Panc1 (cell line): Measurements from ENCODE around the gene DLGAP4. TPM values are rescaled to one million over a fixed set of nuclear protein-coding genes. Genes with fewer than 3 reads are reported as not detected.

Experiments used
- ATAC-seq: fragments of 200-7000 bp; cut with Tn5 transposase; 2 replicates; pipeline ENCODE4 v1.9.1; 2020; ENCODE audit warnings: mild to moderate bottlenecking, moderate library complexity
- BruUV-seq: library from RNA; stranded (reverse); fragments of 400-500 nt; replicated peaks from 2 replicates; lab custom pipeline; 2021; lab: Mats Ljungman, UMichigan
- CTCF ChIA-PET: fragments of 300-600 bp; sonication (Branson Sonifier 250); formaldehyde crosslinking; loops from one replicate; lab custom pipeline; 2022; ENCODE audit warnings: antibody characterized with exemption; lab: Charles Lee
- POLR2A ChIA-PET: fragments of 300-600 bp; sonication (Branson Sonifier 250); formaldehyde crosslinking; loops from one replicate; lab custom pipeline; 2022; ENCODE audit warnings: antibody characterized with exemption; lab: Charles Lee
- DNase-seq: peaks from one replicate; pipeline ENCODE4 v3.0.0-alpha.2; 2010; ENCODE audit warnings: low read depth, low spot score
- H3K27ac ChIP-seq: 2 replicates; pipeline ENCODE4 v1.5.1; 2011; ENCODE audit warnings: mild to moderate bottlenecking, low read length, inconsistent platforms
- H3K27me3 ChIP-seq: fragments of 200-500 bp; sonication (Bioruptor generic); 2 replicates; pipeline ENCODE4 v1.6.0; 2014; ENCODE audit warnings: low read length, inconsistent platforms; ENCODE audit not compliant: control insufficient read depth, insufficient read depth
- H3K36me3 ChIP-seq: fragments of 200-500 bp; sonication (Bioruptor generic); 2 replicates; pipeline ENCODE4 v1.5.1; 2014; ENCODE audit warnings: inconsistent platforms, mild to moderate bottlenecking, low read length, moderate library complexity; ENCODE audit not compliant: control insufficient read depth, insufficient read depth
- H3K4me1 ChIP-seq: 2 replicates; pipeline ENCODE4 v1.5.1; 2011; ENCODE audit warnings: inconsistent platforms, mild to moderate bottlenecking, low read length, moderate library complexity; ENCODE audit not compliant: control insufficient read depth, insufficient read depth
- H3K4me3 ChIP-seq, 2 experiments: 2 replicates each; pipeline ENCODE4 v1.5.1; 2011 to 2012; ENCODE audit warnings: low read depth in 2 of 2, low read length in 2 of 2, mild to moderate bottlenecking in 2 of 2, inconsistent platforms in 1 of 2, moderate library complexity in 1 of 2
- H3K9me3 ChIP-seq: fragments of 200-500 bp; sonication (Bioruptor generic); 2 replicates; pipeline ENCODE4 v1.5.1; 2014; ENCODE audit warnings: low read depth, mild to moderate bottlenecking, inconsistent platforms, low read length, moderate library complexity; ENCODE audit not compliant: control insufficient read depth, insufficient read depth
- CTCF ChIP-seq: fragments of 450-650 bp; IDR thresholded peaks from 2 replicates; pipeline ENCODE4 v1.5.1; 2017; ENCODE audit warnings: mild to moderate bottlenecking
- POLR2AphosphoS5 ChIP-seq: IDR thresholded peaks from 2 replicates; pipeline ENCODE4 v1.6.1; 2012; ENCODE audit warnings: mild to moderate bottlenecking, low read depth, low read length, moderate library complexity
- REST ChIP-seq, 2 experiments: IDR thresholded peaks; 2 replicates each; pipeline ENCODE4 v1.6.1; 2011 to 2012; ENCODE audit warnings: low read depth in 2 of 2, control low read depth in 1 of 2, low read length in 1 of 2, mild to moderate bottlenecking in 1 of 2, moderate library complexity in 1 of 2; ENCODE audit not compliant: insufficient read depth in 1 of 2
- SIN3A ChIP-seq: IDR thresholded peaks from 2 replicates; pipeline ENCODE4 v1.6.1; 2012; ENCODE audit warnings: low read depth, mild to moderate bottlenecking, low read length, moderate library complexity, borderline replicate concordance; ENCODE audit not compliant: insufficient read depth
- TCF7L2 ChIP-seq: IDR thresholded peaks from 2 replicates; pipeline ENCODE4 v1.6.1; 2011; ENCODE audit warnings: mild to moderate bottlenecking, low read depth, low read length, inconsistent platforms
- in situ Hi-C: cut with HindIII; loops from 2 replicates; pipeline ENCODE4 v1.10.0; 2016; ENCODE audit warnings: low sequenced_read_pairs, low pct_unique_long_range_greater_than_20kb
- intact Hi-C: fragments of 100-400 bp; cut with micrococcal nuclease; formaldehyde crosslinking; loops from one replicate; pipeline ENCODE4 v1.10.0; 2022; ENCODE audit not compliant: unreplicated experiment
- total RNA-seq: library from RNA; stranded (reverse); gene quantifications from one replicate; pipeline ENCODE4 v1.2.1, GENCODE V29; 2021; ENCODE audit not compliant: unreplicated experiment

DLGAP4 gene
- total RNA-seq, 1 experiment from 2014 or later = 52.5 TPM

GRCh38 chr20:36468149-36469000 lies 162.2 kb downstream of the DLGAP4 start:
- no peaks in the 10 kb centered on the region for H3K27me3 ChIP-seq
- intact Hi-C loops = no loop called here
- no TSS peak for BruUV-seq
- peak; percentile 52 for ATAC-seq
- no peak overlapping the region for H3K4me3 ChIP-seq
- POLR2A ChIA-PET = interaction anchor here (0.6 kb wide), 1 partner anchor 50 kb away, joined by 3 read pairs; no protein-coding TSS in a partner anchor
- in situ Hi-C loops = no loop called here
- CTCF ChIA-PET = no interaction called here
- no peaks in the 10 kb centered on the region for H3K9me3 ChIP-seq
- H3K36me3 ChIP-seq = no peaks in the 10 kb centered on the region
- no peak for TF ChIP-seq SIN3A
- no peak for TF ChIP-seq REST (IDR thresholded peaks at IDR 0.05; ENCODE audit: insufficient read depth in 1 of 2, low read depth in 2 of 2, low read length in 1 of 2)
- TF ChIP-seq CTCF = no peak
- no peak for TF ChIP-seq TCF7L2
- no peak for TF ChIP-seq POLR2AphosphoS5
- peak overlapping the region; percentile 60; the same call in 1 of the 2 replicates for H3K27ac ChIP-seq
- DNase-seq = no peak
- peaks cover 65% of the 10 kb centered on the region for H3K4me1 ChIP-seq

- in situ Hi-C loops (no loop called here), intact Hi-C loops (no loop called here)
- no peaks in the 10 kb centered on the region for H3K27me3 ChIP-seq
- H3K36me3 ChIP-seq = no peaks in the 10 kb centered on the region
- DNase-seq (no peak), ATAC-seq (no peak)
- ChIA-PET POLR2A (no interaction called here), CTCF (no interaction called here)
- TF ChIP-seq SIN3A (no peak), CTCF (no peak), REST (IDR thresholded peaks at IDR 0.05; ENCODE audit: insufficient read depth in 1 of 2, low read depth in 2 of 2, low read length in 1 of 2) (no peak), TCF7L2 (no peak), POLR2AphosphoS5 (no peak)
- no peak overlapping the region for H3K4me3 ChIP-seq
- BruUV-seq = no TSS peak
- H3K9me3 ChIP-seq = no peaks in the 10 kb centered on the region
- H3K4me1 ChIP-seq = peaks cover 65% of the 10 kb centered on the region
- no peak overlapping the region for H3K27ac ChIP-seq
Measured at GRCh38 chr20:36469973-36470372, 163.8 kb downstream of the DLGAP4 start.
